T-helper 17 cell (primary cell): ENCODE results near the gene CCDC51. TPM values are rescaled to one million over a fixed set of nuclear protein-coding genes. Genes with fewer than 3 reads are reported as not detected.

ENCODE experiments used
- ATAC-seq: fragments of 150-1000 bp; cut with Tn5 transposase; 2 replicates; pipeline ENCODE4 v1.10.0; 2021; ENCODE audit warnings: mild to moderate bottlenecking, moderate library complexity
- DNase-seq, 3 donors: peaks; one replicate each; pipeline versions ENCODE4 v3.0.0 to v3.0.0-alpha.2; 2020 to 2021
- H3K9me3 ChIP-seq: one replicate; pipeline ENCODE4 v1.7.0; 2013; ENCODE audit warnings: low read length, mild to moderate bottlenecking; ENCODE audit not compliant: control insufficient read depth, poor library complexity, severe bottlenecking
- H3K27ac Mint-ChIP-seq: one replicate; pipeline ENCODE4 v1.8.0; 2022; ENCODE audit warnings: mild to moderate bottlenecking, moderate library complexity, mixed read lengths
- H3K27me3 Mint-ChIP-seq: one replicate; pipeline ENCODE4 v1.8.0; 2022; ENCODE audit warnings: mixed read lengths
- H3K36me3 Mint-ChIP-seq: one replicate; pipeline ENCODE4 v1.8.0; 2022; ENCODE audit warnings: low read depth, mixed read lengths
- H3K4me1 Mint-ChIP-seq: one replicate; pipeline ENCODE4 v1.8.0; 2022; ENCODE audit warnings: mild to moderate bottlenecking, mixed read lengths
- H3K4me3 Mint-ChIP-seq: one replicate; pipeline ENCODE4 v1.8.0; 2022; ENCODE audit warnings: mild to moderate bottlenecking, moderate library complexity, mixed read lengths
- total RNA-seq, 4 donors: library from RNA in 2 of 4; stranded (reverse) in 2 of 4; gene quantifications; one replicate each; pipeline ENCODE4 v1.2.3 and lab custom pipeline; 2022 to 2026

Gene CCDC51
- total RNA-seq, 2 donors from 2014 or later, result 4.1 TPM

- H3K4me1 Mint-ChIP-seq, result peaks cover 8% of the 10 kb centered on the region
- ATAC-seq, result peak; percentile 86
- no peak overlapping the region for H3K27ac Mint-ChIP-seq
- H3K4me3 Mint-ChIP-seq, result no peak overlapping the region
- peak; percentile 33 to 57 (median 41) for DNase-seq
- peaks cover under 1% of the 10 kb centered on the region for H3K36me3 Mint-ChIP-seq
- peaks cover 31% of the 10 kb centered on the region for H3K27me3 Mint-ChIP-seq
- no peaks in the 10 kb centered on the region for H3K9me3 ChIP-seq
Measured at GRCh38 chr3:48400824-48401433, 39.0 kb downstream of the CCDC51 start.

GRCh38 chr3:48399387-48400172, 40.3 kb downstream of the CCDC51 start:
- Mint-ChIP-seq H3K4me1 (peaks cover 8% of the 10 kb centered on the region), H3K27ac (no peak overlapping the region), H3K36me3 (peaks cover 4% of the 10 kb centered on the region), H3K4me3 (no peak overlapping the region), H3K27me3 (peaks cover 43% of the 10 kb centered on the region)
- DNase-seq (no peak), ATAC-seq (no peak)
- H3K9me3 ChIP-seq, result no peaks in the 10 kb centered on the region

- H3K4me3 Mint-ChIP-seq, result no peak overlapping the region
- peaks cover 8% of the 10 kb centered on the region for H3K4me1 Mint-ChIP-seq
- no peak for DNase-seq
- peaks cover 4% of the 10 kb centered on the region for H3K36me3 Mint-ChIP-seq
- no peak for ATAC-seq
- H3K27ac Mint-ChIP-seq, result no peak overlapping the region
- H3K9me3 ChIP-seq, result no peaks in the 10 kb centered on the region
- H3K27me3 Mint-ChIP-seq, result peaks cover 45% of the 10 kb centered on the region
Measured at GRCh38 chr3:48398701-48399386, 41.1 kb downstream of the CCDC51 start.

DNA sequence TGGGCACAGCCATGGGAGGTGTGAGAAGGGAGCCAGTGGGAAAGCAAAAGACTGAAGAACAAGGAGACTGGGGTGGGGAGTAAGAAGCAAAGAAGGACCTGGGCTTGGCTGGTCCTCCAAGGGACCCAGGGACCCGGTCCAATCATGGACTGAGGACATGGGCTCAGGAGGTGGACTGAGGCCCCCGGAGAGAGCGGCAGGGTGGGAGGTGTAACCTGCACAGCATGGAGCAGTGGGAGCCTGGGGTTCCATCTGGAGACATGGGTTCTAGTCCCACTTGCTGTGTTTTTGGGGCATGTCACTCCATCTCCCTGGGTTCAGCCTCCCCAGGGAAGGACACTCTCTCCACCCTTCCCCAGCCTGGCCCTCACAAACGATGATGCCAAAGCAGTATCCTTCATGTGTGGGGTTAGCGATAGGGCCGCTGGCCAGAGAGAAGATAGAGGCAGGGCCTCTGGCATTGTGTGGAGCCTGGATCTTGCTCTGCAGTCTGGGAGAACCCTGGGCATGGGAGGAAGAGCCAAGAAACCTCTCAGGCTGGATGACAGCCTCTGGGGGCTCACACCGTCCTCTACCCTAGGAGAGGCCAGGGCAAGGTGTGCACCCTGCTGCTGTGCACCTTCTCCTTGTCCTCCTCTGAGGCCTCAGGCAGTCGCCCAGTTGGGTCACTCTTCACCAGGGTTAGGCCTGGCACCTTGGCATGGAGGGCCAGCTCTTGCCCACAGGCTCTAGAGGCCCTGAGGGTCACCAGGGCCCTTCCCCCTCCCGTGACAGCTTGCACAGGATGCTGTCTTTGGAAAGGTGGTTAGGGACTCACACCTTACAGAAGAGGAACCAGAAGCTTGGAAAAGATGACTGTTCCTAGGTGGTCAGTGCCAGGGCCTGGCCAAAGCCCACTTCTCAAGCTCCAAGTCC, 41.9 kb downstream of the CCDC51 start:
- no peak for DNase-seq
- Mint-ChIP-seq H3K27ac (no peak overlapping the region), H3K4me3 (no peak overlapping the region)

GRCh38 chr3:48395714-48396113, 44.2 kb downstream of the CCDC51 start:
- Mint-ChIP-seq H3K27ac (no peak overlapping the region), H3K4me3 (no peak overlapping the region), H3K36me3 (peaks cover 4% of the 10 kb centered on the region), H3K27me3 (peaks cover 61% of the 10 kb centered on the region), H3K4me1 (peaks cover 5% of the 10 kb centered on the region)
- ATAC-seq (no peak), DNase-seq (no peak)
- no peaks in the 10 kb centered on the region for H3K9me3 ChIP-seq

More for the DNA sequence above, 41.9 kb downstream of the CCDC51 start:
- no peaks in the 10 kb centered on the region for H3K9me3 ChIP-seq
- peaks cover 49% of the 10 kb centered on the region for H3K27me3 Mint-ChIP-seq
- ATAC-seq, result no peak
- peaks cover 8% of the 10 kb centered on the region for H3K4me1 Mint-ChIP-seq
- peaks cover 4% of the 10 kb centered on the region for H3K36me3 Mint-ChIP-seq

DNA sequence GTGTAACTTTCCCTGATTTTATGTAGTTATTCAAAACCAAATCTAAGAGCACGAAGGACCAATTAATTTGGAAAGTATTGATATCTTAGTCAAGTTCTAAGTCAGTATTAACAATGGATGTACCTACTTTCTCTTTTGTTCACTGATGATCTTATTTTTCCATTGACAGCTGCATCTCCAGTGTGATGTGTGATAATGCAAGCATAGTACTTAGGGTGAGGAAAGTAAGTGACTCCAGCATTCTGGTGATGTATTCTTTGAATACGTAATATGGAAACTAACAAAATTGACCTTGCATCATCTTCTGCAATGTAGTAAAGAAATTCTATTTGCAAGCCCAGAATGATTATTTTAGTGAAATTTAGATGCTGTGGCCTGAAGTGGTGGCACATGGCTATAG, 45.5 kb downstream of the CCDC51 start:
- no peak for DNase-seq
- H3K9me3 ChIP-seq, result no peaks in the 10 kb centered on the region
- H3K4me1 Mint-ChIP-seq, result peaks cover 5% of the 10 kb centered on the region
- peaks cover 48% of the 10 kb centered on the region for H3K27me3 Mint-ChIP-seq
- no peak overlapping the region for H3K27ac Mint-ChIP-seq
- ATAC-seq, result no peak
- H3K4me3 Mint-ChIP-seq, result no peak overlapping the region
- H3K36me3 Mint-ChIP-seq, result peaks cover 4% of the 10 kb centered on the region

DNA sequence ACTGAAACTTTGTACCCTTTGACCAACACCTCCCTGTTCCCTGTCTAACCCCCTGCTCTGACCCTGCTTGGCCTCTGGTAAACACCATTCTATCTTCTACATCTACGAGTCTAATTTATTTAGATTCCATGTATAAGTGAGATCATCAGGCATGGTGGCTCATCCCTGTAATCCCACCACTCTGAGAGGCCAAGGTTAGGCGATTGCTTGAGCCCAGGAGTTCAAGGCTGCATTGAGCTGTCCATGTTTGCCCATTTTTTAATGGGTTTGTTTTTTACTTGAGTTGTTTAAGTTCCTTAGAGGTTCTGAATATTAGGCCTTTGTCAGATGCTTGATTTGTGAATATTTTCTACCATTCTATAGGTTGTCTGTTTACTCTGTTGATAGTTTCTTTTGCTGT, 51.0 kb downstream of the CCDC51 start:
- no peaks in the 10 kb centered on the region for H3K9me3 ChIP-seq
- DNase-seq (no peak), ATAC-seq (no peak)
- H3K27ac Mint-ChIP-seq, result no peak overlapping the region
- no peaks in the 10 kb centered on the region for H3K4me1 Mint-ChIP-seq
- peaks cover 53% of the 10 kb centered on the region for H3K27me3 Mint-ChIP-seq
- no peaks in the 10 kb centered on the region for H3K36me3 Mint-ChIP-seq
- no peak overlapping the region for H3K4me3 Mint-ChIP-seq

DNA sequence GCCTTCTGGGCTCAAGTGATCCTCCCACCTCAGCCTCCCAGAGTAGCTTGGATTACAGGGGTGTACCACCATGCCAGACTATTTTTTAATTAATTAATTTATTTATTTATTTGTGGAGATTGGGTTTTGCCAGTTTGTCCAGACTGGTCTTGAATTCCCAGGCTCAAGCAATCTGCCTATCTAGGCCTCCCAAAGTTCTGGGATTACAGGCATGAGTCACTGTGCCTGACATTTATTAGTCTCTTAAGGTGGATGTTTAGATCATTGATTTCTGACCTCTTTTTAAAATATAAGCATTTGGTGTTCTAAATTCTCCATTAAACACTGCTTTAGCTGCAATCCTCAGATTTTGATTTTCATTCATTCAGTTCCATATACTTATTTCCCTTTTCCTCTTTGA, 52.3 kb downstream of the CCDC51 start:
- no peak overlapping the region for H3K27ac Mint-ChIP-seq
- no peak for ATAC-seq
- H3K9me3 ChIP-seq, result no peaks in the 10 kb centered on the region
- H3K27me3 Mint-ChIP-seq, result peaks cover 54% of the 10 kb centered on the region
- no peak for DNase-seq
- no peaks in the 10 kb centered on the region for H3K36me3 Mint-ChIP-seq
- H3K4me1 Mint-ChIP-seq, result no peaks in the 10 kb centered on the region
- H3K4me3 Mint-ChIP-seq, result no peak overlapping the region

Other genes starting within 250 kb of the CCDC51 start
- gene CAMP, start 216.6 kb downstream of the CCDC51 start, total RNA-seq, result not detected
- gene ZNF589, start 199.0 kb downstream of the CCDC51 start, total RNA-seq, result 10 to 100 TPM; 31.0 to 35.4 TPM
- 10 to 100 TPM; 13.4 to 17.0 TPM for gene NME6, start 138.8 kb downstream of the CCDC51 start, total RNA-seq
- gene SPINK8, start 106.5 kb downstream of the CCDC51 start, total RNA-seq, result not detected
- gene FBXW12, start 67.9 kb downstream of the CCDC51 start, total RNA-seq, result not detected
- 1 to 10 TPM; 2.4 to 4.1 TPM for gene PLXNB1, start 10.0 kb downstream of the CCDC51 start, total RNA-seq
- 100 to 1,000 TPM; 226 to 233 TPM for gene TMA7, start 138 bp upstream of the CCDC51 start, total RNA-seq
- 1 to 10 TPM; 7.6 to 9.3 TPM for gene ATRIP, start 6.6 kb upstream of the CCDC51 start, total RNA-seq
- gene SHISA5, start 64.1 kb upstream of the CCDC51 start, total RNA-seq, result 100 to 1,000 TPM; 148 to 188 TPM
- gene PFKFB4, start 116.7 kb upstream of the CCDC51 start, total RNA-seq, result 1 to 10 TPM; 1.6 to 3.3 TPM
- gene UCN2, start 123.7 kb upstream of the CCDC51 start, total RNA-seq, result not detected
- gene COL7A1, start 155.2 kb upstream of the CCDC51 start, total RNA-seq, result under 1 TPM; 0.73 to 0.94 TPM
- 10 to 100 TPM; 86.1 to 92.1 TPM for gene UQCRC1, start 169.5 kb upstream of the CCDC51 start, total RNA-seq
- gene TMEM89, start 181.7 kb upstream of the CCDC51 start, total RNA-seq, result under 1 TPM in 1 of 2 donors, not detected in 1; 0.55 TPM
- 10 to 100 TPM; 16.4 to 22.1 TPM for gene SLC26A6, start 195.3 kb upstream of the CCDC51 start, total RNA-seq
- 1 to 10 TPM; 6.0 to 6.9 TPM for gene CELSR3, start 222.8 kb upstream of the CCDC51 start, total RNA-seq
- gene NCKIPSD, start 245.8 kb upstream of the CCDC51 start, total RNA-seq, result 10 to 100 TPM; 14.6 to 17.2 TPM